Activated naive CD4-positive, alpha-beta T cell treated with anti-CD3 and anti-CD28 coated beads, Interleukin-2, amount 10 ng/mL, durations not matched to agents 7 days and 5 days (primary cell): ENCODE measurements around the gene UQCRC1.

ENCODE experiments used
- CTCF ChIA-PET: fragments of 350-600 bp; sonication (Branson Sonifier 250); formaldehyde crosslinking; loops from one replicate; lab custom pipeline; 2021; ENCODE audit warnings: antibody characterized with exemption; lab: Charles Lee
- DNase-seq: peaks from one replicate; pipeline ENCODE4 v3.0.0-alpha.2; 2020
- H3K27ac Mint-ChIP-seq: one replicate; pipeline ENCODE4 v1.8.0; 2021; ENCODE audit warnings: mild to moderate bottlenecking, moderate library complexity, mixed read lengths
- H3K27me3 Mint-ChIP-seq: one replicate; pipeline ENCODE4 v1.8.0; 2021; ENCODE audit warnings: mild to moderate bottlenecking, mixed read lengths
- H3K36me3 Mint-ChIP-seq: one replicate; pipeline ENCODE4 v1.8.0; 2021; ENCODE audit warnings: mixed read lengths
- H3K4me1 Mint-ChIP-seq: one replicate; pipeline ENCODE4 v1.8.0; 2021; ENCODE audit warnings: mixed read lengths
- H3K4me3 Mint-ChIP-seq: one replicate; pipeline ENCODE4 v1.8.0; 2021; ENCODE audit warnings: mild to moderate bottlenecking, moderate library complexity, mixed read lengths
- H3K9me3 Mint-ChIP-seq: one replicate; pipeline ENCODE4 v1.8.0; 2021; ENCODE audit warnings: mixed read lengths

UQCRC1 gene

DNA sequence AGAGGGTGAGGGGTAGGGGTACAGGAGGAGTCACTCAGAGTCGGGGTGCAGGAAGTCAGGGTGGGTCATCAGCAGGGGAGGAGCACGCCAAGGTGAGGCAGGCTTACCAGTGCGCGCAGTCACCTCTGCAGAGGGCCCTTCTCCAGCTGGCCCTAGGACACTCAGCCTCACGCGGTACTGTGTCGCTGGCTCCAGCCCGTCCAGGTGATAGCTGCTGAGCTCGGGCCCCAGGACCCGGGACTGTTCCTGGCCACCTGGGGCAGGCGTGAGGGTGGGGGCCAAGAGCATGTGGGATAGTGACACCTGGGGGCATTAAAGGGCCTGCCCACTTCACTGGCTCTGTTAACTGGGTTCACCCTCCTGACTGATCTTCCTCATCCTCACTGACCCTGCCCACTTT is 21.8 kb downstream of the UQCRC1 start:
- no peak for DNase-seq
- Mint-ChIP-seq H3K27me3 (peaks cover 51% of the 10 kb centered on the region), H3K4me1 (no peaks in the 10 kb centered on the region), H3K27ac (no peak overlapping the region), H3K36me3 (no peaks in the 10 kb centered on the region), H3K9me3 (no peaks in the 10 kb centered on the region), H3K4me3 (no peak overlapping the region)
- CTCF ChIA-PET: no interaction called here

DNA sequence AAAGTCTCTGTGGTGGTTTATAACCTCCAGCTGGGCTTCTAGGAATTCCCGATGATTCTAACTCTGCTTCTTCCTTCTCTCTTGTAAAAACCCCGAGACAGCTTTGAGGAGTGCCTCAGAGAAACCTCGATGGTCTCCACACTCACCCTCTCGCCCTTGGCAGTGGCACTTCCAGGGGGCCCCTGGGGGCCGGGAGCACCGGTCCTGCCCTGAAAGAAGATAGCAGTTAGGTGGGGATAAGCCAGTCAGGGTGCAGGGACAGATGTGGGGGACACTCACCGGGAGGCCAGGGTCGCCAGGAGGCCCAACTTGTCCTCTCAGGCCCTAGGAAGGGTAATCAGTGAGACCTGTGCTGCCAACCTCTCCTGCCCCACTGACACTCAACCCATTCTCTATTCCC is 24.0 kb downstream of the UQCRC1 start:
- H3K4me1 Mint-ChIP-seq: no peaks in the 10 kb centered on the region
- H3K4me3 Mint-ChIP-seq: no peak overlapping the region
- CTCF ChIA-PET: no interaction called here
- no peak overlapping the region for H3K27ac Mint-ChIP-seq
- H3K36me3 Mint-ChIP-seq: no peaks in the 10 kb centered on the region
- no peaks in the 10 kb centered on the region for H3K9me3 Mint-ChIP-seq
- peaks cover 30% of the 10 kb centered on the region for H3K27me3 Mint-ChIP-seq
- no peak for DNase-seq

DNA sequence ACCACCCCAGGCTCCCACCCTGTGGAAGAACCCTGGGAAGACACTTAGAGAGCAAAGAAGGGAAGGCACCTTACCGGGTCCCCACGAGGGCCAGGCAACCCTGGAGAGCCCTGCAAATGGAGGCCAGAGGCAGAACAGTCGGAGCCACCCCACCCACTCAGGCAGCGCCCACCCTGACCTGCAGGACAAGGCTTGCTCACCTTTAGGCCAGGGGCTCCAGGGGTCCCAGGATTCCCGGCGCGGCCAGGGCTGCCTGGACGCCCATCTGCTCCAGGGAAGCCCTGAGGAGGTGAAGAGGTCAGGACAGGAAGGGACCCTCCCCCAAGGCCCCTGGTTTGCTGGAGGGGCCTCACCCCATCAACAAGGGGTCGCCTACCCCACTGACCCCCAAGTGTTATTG is 24.6 kb downstream of the UQCRC1 start:
- no peak overlapping the region for H3K27ac Mint-ChIP-seq
- DNase-seq: no peak
- H3K27me3 Mint-ChIP-seq: peaks cover 25% of the 10 kb centered on the region
- H3K36me3 Mint-ChIP-seq: no peaks in the 10 kb centered on the region
- no peak overlapping the region for H3K4me3 Mint-ChIP-seq
- H3K4me1 Mint-ChIP-seq: no peaks in the 10 kb centered on the region
- CTCF ChIA-PET: no interaction called here
- no peaks in the 10 kb centered on the region for H3K9me3 Mint-ChIP-seq

DNA sequence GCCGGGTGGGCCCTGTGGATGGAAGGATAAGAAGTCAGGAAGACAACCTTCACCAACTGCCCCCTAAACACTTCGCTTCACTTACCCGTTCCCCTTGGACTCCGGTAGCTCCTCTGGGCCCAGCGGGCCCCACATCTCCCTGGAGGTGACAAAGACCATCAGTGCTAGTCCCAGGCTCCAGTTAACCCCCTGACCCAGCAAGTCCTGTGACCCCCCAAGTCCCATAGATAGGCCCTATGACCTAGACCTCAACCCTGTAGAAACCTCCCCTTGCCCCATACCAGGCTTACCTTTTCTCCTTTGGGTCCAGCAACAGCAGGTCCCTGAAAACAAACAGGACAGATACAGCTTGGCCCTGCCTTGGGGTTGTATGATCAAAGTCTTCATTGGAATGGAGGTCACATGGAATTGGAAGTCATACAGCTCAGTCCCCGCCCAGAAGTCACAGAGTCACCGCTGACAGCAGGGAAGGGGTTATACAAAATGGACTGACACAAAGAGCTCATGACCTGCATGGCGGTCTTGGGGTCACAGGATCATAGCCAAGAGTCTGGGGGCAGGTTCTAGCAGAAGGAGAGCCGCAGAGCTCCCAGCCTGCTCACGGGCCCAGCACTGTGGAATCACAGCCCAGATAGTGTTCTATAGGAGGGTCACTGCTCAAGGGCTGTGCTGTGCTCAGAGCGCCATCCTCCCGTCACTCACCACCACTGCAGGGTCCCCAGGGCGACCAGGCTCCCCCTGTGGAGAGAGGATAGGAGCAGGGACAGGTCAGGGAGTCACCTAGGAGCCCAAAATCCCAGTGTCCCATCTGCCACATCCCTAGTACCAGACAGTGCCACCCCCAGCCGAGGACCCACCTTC is 27.6 kb downstream of the UQCRC1 start:
- no peaks in the 10 kb centered on the region for H3K36me3 Mint-ChIP-seq
- no peaks in the 10 kb centered on the region for H3K4me1 Mint-ChIP-seq
- DNase-seq: no peak
- no peaks in the 10 kb centered on the region for H3K9me3 Mint-ChIP-seq
- H3K4me3 Mint-ChIP-seq: no peak overlapping the region
- CTCF ChIA-PET: no interaction called here
- no peaks in the 10 kb centered on the region for H3K27me3 Mint-ChIP-seq
- no peak overlapping the region for H3K27ac Mint-ChIP-seq

DNA sequence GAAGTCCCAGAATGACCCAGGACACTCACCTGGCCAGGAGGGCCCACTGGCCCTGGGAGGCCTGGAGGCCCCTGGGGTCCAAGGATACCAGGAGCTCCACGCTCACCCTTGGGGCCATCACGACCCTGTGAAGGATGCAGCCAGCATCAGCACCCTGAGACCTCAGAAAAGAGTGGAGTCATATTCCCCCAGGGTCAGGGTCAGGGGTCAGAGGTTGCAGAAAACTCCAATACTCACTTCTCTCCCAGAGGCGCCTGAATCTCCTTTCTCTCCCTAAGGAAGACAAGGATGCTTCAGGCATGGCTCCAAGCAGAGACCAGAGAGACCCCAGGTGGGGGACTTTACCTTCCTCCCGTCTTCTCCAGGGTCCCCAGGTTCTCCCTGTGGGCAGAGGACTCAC is 32.8 kb downstream of the UQCRC1 start:
- CTCF ChIA-PET: interaction anchor here (0.6 kb wide), 1 partner anchor 294 kb away, joined by 3 read pairs; no protein-coding TSS in a partner anchor
- H3K27me3 Mint-ChIP-seq: no peaks in the 10 kb centered on the region

DNA sequence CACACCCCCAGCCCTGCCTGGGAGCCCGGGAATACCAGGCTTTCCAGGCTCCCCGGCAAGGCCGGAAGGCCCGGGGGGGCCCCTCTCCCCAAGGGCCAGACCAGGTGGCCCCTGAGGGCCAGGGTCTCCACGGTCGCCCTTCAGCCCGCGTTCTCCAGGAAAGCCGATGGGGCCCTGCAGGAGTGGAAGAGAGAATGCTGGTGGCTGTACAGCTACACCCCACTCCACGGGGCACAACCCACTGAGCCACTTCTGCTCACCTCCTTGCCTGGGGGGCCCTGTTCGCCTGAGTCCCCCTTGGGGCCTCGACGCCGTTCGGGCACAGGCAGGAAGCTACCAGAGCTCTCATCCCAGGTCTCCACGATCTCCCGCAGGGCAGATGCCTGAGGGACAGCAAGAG is 34.1 kb downstream of the UQCRC1 start:
- H3K4me1 Mint-ChIP-seq: no peaks in the 10 kb centered on the region
- H3K27me3 Mint-ChIP-seq: no peaks in the 10 kb centered on the region
- H3K9me3 Mint-ChIP-seq: no peaks in the 10 kb centered on the region
- DNase-seq: no peak
- no peak overlapping the region for H3K27ac Mint-ChIP-seq
- H3K4me3 Mint-ChIP-seq: no peak overlapping the region
- H3K36me3 Mint-ChIP-seq: no peaks in the 10 kb centered on the region
- CTCF ChIA-PET: no interaction called here

More for the DNA sequence above, 32.8 kb downstream of the UQCRC1 start:
- Mint-ChIP-seq H3K4me1 (no peaks in the 10 kb centered on the region), H3K36me3 (no peaks in the 10 kb centered on the region), H3K27ac (no peak overlapping the region), H3K4me3 (no peak overlapping the region), H3K9me3 (no peaks in the 10 kb centered on the region)
- no peak for DNase-seq

DNA sequence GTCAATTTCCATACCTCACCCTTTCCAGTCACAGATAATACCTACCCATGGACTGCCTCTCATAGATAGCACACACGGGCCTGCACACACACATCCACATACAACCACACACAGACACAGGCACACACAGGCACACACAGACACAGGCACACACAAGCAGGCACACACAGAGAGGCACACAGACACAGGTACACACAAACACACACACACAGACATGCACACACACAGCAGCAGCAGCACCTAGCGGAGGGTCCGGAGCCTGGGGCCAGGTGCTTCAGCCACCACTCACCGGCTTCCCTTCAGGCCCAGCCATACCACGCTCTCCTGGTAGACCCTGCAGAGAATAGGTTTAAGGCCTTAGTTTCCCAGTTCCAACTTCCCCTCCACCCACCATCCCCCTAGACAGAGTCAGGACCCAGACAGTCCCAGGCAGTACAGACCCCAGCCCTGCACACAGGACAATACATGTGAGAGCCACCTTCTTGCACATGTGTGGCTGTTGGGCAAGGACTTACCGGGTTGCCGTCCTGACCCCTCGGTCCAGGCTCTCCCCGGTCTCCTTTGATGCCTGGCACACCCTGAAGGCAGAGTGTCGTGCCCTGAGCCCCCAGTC is 35.4 kb downstream of the UQCRC1 start:
- H3K4me1 Mint-ChIP-seq: no peaks in the 10 kb centered on the region
- H3K4me3 Mint-ChIP-seq: no peak overlapping the region
- DNase-seq: no peak
- H3K27me3 Mint-ChIP-seq: no peaks in the 10 kb centered on the region
- CTCF ChIA-PET: no interaction called here
- no peaks in the 10 kb centered on the region for H3K36me3 Mint-ChIP-seq
- peak overlapping the region; percentile 25 for H3K27ac Mint-ChIP-seq
- no peaks in the 10 kb centered on the region for H3K9me3 Mint-ChIP-seq

DNA sequence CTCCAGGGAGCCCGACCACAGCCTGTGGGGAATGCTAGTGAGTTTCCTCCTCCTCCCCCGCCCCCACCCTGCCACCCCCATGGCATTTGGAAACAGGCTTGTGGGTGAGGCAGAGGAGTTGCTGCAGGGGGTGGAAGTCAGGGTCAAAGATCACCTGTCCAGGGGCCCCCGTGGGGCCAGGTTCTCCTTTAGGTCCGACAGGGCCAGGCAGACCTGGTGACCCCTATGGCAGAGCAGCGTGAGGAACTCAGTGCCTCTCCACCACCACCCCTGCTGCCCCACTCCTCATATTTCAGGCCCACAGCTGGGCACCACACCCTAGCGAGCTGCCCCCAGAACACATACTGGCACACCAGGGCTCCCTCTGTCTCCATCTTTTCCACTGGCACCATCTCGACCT is 36.9 kb downstream of the UQCRC1 start:
- Mint-ChIP-seq H3K4me1 (no peaks in the 10 kb centered on the region), H3K9me3 (no peaks in the 10 kb centered on the region), H3K27me3 (no peaks in the 10 kb centered on the region), H3K4me3 (no peak overlapping the region), H3K27ac (no peak overlapping the region), H3K36me3 (no peaks in the 10 kb centered on the region)
- no peak for DNase-seq
- CTCF ChIA-PET: interaction anchor here (1.1 to 1.4 kb wide), 2 partner anchors 15 to 172 kb away, joined by 3 to 4 read pairs; no protein-coding TSS in a partner anchor

DNA sequence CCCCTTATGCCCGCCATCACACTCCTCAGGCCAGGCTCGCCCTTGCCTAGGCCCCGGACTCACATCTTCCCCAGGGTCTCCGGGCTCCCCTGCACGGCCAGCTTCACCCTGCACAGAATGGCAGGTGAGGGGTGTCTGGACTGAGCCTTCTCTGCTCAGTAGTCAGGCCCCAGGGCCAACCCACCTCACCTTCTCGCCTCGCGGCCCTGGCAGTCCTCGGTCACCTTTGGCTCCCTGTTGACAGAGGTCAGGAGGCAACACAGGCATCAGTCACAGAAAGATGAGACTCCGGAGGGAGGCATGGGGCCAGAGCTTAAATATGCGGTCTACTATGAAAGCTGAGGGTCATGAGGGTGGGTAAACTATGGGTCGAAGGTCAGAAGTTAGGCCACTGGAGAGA is 37.5 kb downstream of the UQCRC1 start:
- no peak for DNase-seq
- Mint-ChIP-seq H3K27ac (no peak overlapping the region), H3K36me3 (no peaks in the 10 kb centered on the region), H3K4me3 (no peak overlapping the region), H3K9me3 (no peaks in the 10 kb centered on the region), H3K27me3 (no peaks in the 10 kb centered on the region), H3K4me1 (no peaks in the 10 kb centered on the region)
- CTCF ChIA-PET: interaction anchor here (1.4 kb wide), 1 partner anchor 171 kb away, joined by 4 read pairs; no protein-coding TSS in a partner anchor

DNA sequence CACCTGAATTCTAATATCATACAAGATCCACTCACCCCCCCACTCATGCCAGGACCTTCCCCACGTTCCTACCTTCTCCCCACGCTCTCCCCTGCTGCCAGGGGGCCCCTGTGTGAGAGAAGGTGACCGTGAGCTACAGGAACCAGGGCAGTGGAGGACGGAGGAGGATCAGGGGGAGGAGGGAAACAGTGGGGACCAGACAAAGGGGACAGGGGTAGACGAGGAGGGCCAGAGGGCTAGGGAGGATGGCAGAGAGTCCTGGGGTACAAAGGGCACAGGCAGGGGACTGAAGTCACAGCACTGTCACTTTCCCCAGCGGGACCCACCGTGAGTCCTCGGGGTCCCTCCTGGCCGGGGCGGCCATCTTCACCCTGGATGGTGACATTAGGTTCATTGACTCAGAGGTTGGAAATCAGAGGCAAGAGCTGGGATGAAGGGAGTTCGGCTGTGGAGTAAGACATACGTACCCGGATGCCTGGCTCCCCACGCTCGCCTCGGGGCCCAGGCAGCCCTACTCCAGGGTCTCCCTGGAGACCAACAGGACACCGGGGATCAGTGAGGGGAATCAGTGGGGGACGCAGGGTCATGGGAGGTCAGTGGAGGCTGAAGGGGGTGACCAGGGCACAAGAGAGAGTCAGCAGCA is 39.5 kb downstream of the UQCRC1 start:
- Mint-ChIP-seq H3K9me3 (no peaks in the 10 kb centered on the region), H3K4me1 (peaks cover 7% of the 10 kb centered on the region), H3K36me3 (no peaks in the 10 kb centered on the region), H3K27me3 (no peaks in the 10 kb centered on the region), H3K27ac (no peak overlapping the region), H3K4me3 (no peak overlapping the region)
- CTCF ChIA-PET: interaction anchor here (3.8 kb wide), 1 partner anchor 12 kb away, joined by 13 read pairs; no protein-coding TSS in a partner anchor
- no peak for DNase-seq

DNA sequence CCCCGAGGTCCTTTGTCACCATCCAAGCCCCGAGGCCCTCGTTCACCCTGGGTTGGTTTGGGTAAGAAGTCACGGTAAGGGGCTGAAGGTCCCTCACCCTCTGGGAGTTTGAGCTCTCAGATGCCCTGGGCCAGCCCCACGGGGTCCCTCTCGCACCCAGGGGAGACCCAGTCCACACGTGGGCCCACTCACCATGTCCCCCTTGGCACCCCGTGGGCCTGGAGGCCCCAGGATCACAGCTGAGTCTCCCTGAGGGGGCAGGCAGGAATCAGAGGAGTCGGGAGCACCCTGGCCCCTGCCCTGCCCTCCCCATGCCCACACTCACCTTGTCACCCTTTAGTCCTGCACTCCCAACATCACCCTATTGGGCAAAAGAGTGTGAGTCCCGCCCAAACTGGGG is 40.0 kb downstream of the UQCRC1 start:
- peaks cover 7% of the 10 kb centered on the region for H3K4me1 Mint-ChIP-seq
- CTCF ChIA-PET: interaction anchor here (3.8 kb wide), 1 partner anchor 11 kb away, joined by 13 read pairs; no protein-coding TSS in a partner anchor
- no peak overlapping the region for H3K4me3 Mint-ChIP-seq
- H3K9me3 Mint-ChIP-seq: no peaks in the 10 kb centered on the region
- no peak overlapping the region for H3K27ac Mint-ChIP-seq
- no peaks in the 10 kb centered on the region for H3K36me3 Mint-ChIP-seq
- DNase-seq: no peak
- H3K27me3 Mint-ChIP-seq: no peaks in the 10 kb centered on the region

DNA sequence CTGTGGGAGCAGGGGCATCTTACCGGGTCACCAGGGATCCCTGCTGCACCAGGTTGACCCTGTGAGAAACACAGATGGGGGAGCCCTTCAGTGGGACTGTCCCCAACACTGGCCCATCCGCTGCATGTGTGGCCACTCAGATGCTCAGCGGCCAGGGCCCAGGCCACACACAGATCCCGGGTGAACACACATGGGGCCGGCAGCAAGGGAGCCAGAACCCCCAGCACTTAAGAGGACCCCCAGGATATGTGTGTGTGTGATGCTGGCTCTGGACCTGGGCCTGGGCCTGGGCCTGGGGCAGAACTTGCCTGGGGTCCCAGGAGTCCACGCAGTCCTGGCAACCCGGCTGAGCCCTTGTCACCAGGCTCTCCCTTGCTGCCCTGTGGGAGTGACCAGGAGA is 41.0 kb downstream of the UQCRC1 start:
- Mint-ChIP-seq H3K4me3 (no peak overlapping the region), H3K4me1 (peaks cover 7% of the 10 kb centered on the region), H3K36me3 (no peaks in the 10 kb centered on the region), H3K27me3 (no peaks in the 10 kb centered on the region), H3K27ac (no peak overlapping the region), H3K9me3 (no peaks in the 10 kb centered on the region)
- CTCF ChIA-PET: interaction anchor here (0.6 to 3.8 kb wide), 2 partner anchors 10 to 53 kb away, joined by 3 to 13 read pairs; no protein-coding TSS in a partner anchor
- DNase-seq: no peak

DNA sequence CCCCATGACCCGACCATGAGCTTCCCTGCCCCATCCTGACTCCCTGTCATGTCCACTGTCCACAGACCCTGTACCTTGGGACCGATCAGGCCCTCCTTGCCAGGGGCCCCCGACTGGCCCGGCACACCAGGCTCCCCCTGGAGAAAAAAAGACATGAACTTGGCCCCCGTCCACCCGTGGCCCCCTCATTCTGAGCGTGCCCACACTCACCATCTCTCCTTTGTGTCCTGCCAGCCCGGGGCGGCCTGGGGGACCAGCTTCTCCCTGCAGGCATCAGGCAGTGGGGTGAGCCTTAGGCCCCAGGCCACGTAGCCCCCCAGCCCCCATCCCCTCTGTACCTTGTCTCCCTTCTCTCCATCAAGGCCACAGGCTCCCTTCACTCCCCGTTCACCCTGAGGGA is 41.9 kb downstream of the UQCRC1 start:
- H3K4me3 Mint-ChIP-seq: no peak overlapping the region
- CTCF ChIA-PET: interaction anchor here (0.6 to 3.8 kb wide), 3 partner anchors 9 to 131 kb away, joined by 3 to 13 read pairs (median 3); no protein-coding TSS in a partner anchor
- no peak overlapping the region for H3K27ac Mint-ChIP-seq
- no peaks in the 10 kb centered on the region for H3K9me3 Mint-ChIP-seq
- peaks cover 7% of the 10 kb centered on the region for H3K4me1 Mint-ChIP-seq
- no peak for DNase-seq
- peaks cover 10% of the 10 kb centered on the region for H3K27me3 Mint-ChIP-seq
- H3K36me3 Mint-ChIP-seq: no peaks in the 10 kb centered on the region

DNA sequence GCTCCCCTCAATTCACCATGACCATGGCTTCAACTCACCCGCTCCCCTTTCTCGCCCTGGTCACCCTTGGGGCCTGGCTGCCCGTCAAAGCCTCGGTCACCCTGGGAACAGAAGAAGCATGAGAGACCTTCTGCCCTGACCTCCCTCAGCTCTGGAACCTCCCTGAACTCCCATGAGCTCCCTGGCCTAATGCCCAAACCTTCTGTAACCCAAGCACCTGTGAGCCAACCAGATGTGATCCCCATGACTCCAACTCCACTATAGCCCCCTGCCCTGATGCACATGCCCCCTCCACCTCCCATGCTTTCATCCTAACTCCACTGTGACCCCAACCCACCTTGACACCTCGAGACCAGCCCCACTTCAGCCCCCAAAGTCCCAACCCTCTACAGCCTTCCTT is 42.4 kb downstream of the UQCRC1 start:
- CTCF ChIA-PET: interaction anchor here (1.1 to 3.8 kb wide), 2 partner anchors 9 to 131 kb away, joined by 3 to 13 read pairs; no protein-coding TSS in a partner anchor
- Mint-ChIP-seq H3K4me1 (peaks cover 7% of the 10 kb centered on the region), H3K36me3 (no peaks in the 10 kb centered on the region), H3K27me3 (peaks cover 10% of the 10 kb centered on the region), H3K27ac (no peak overlapping the region), H3K4me3 (no peak overlapping the region), H3K9me3 (no peaks in the 10 kb centered on the region)
- no peak for DNase-seq
